Vein endothelial cell (primary cell): ENCODE results near the gene GPBP1L1. TPM values are rescaled to one million over a fixed set of nuclear protein-coding genes. Genes with fewer than 3 reads are reported as not detected.

Experiments used
- small RNA-seq: library from RNA; depleted of rRNA; stranded (forward); fragments of <200 nt; gene quantifications from one replicate; pipeline ENCODE3, GENCODE V24; 2012
- total RNA-seq: library from RNA; depleted of rRNA; stranded (reverse); fragments of >200 nt; gene quantifications from 2 replicates; pipeline ENCODE4 v1.2.3, GENCODE V29; 2012

The GPBP1L1 gene, protein sequence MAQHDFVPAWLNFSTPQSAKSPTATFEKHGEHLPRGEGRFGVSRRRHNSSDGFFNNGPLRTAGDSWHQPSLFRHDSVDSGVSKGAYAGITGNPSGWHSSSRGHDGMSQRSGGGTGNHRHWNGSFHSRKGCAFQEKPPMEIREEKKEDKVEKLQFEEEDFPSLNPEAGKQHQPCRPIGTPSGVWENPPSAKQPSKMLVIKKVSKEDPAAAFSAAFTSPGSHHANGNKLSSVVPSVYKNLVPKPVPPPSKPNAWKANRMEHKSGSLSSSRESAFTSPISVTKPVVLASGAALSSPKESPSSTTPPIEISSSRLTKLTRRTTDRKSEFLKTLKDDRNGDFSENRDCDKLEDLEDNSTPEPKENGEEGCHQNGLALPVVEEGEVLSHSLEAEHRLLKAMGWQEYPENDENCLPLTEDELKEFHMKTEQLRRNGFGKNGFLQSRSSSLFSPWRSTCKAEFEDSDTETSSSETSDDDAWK
- 111 and 128 TPM in 2 replicates for total RNA-seq

GRCh38 chr1:45686288-45687013, at the start of gene GPBP1L1:
Gene GPBP1L1, minus strand, starts transcription at chr1:45686533. Its CDS starts 27,446 bp downstream, at chr1:45659087.

GRCh38 chr1:45687754-45688740, 1.7 kb upstream of the GPBP1L1 start, which contains the start of gene TMEM69:
Gene TMEM69, plus strand, starts transcription at chr1:45688181. Its CDS starts 2,888 bp downstream, at chr1:45691069.

DNA sequence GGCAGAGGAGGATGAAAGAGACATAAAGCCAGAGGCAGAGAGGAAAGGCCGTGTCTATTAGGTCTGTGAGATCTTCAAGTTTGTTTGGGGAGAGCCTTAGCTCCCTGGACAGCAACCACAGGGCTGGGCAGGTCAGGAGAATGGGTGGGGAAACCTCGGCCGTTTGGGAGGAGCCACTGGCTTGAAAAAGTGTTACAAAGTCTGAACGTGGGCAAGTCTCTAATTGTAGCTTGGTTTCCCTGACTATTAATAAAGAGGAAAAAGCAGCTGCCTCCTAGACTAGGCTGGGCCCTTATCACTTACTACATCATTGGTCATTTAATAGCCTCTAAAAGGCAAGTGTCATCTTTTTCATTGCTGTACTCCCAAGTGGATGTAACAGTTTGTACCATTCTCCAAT, 62.4 kb downstream of the GPBP1L1 start, which contains the start of gene CCDC17:
CCDC17 (minus strand) TSS at position 83 of the 400 bp plus-strand sequence. CDS start 145 bp downstream, outside the sequence.

GRCh38 chr1:45583666-45584350, 102.5 kb downstream of the GPBP1L1 start, which contains the start of gene NASP:
Gene NASP, plus strand, starts transcription at chr1:45584041. Its CDS starts 106 bp downstream, at chr1:45584147.

Small RNA genes lying within 50 kb of the gene (small RNA-seq; reads per million reads assigned to genes)
- gene AL355480.1 = not detected
- not detected for gene AL355480.2
- gene AL355480.3 = not detected
- gene AL355480.4 = not detected

Other genes starting within 250 kb of the GPBP1L1 start
- 2.2 and 2.3 TPM in 2 replicates for gene TESK2, start 195.4 kb downstream of the GPBP1L1 start, total RNA-seq
- 1.1 and 1.3 TPM in 2 replicates for gene CCDC163, start 186.5 kb downstream of the GPBP1L1 start, total RNA-seq
- 2.7 and 3.3 TPM in 2 replicates for gene MMACHC, start 186.2 kb downstream of the GPBP1L1 start, total RNA-seq
- 398 and 548 TPM in 2 replicates for gene PRDX1, start 164.6 kb downstream of the GPBP1L1 start, total RNA-seq
- 134 and 135 TPM in 2 replicates for gene AKR1A1, start 135.7 kb downstream of the GPBP1L1 start, total RNA-seq
- gene NASP, start 102.5 kb downstream of the GPBP1L1 start, total RNA-seq = 53.9 and 59.7 TPM in 2 replicates
- gene CCDC17, start 62.5 kb downstream of the GPBP1L1 start, total RNA-seq = 2.0 and 2.2 TPM in 2 replicates
- 23.7 and 28.7 TPM in 2 replicates for gene TMEM69, start 1.6 kb upstream of the GPBP1L1 start, total RNA-seq
- 4.9 and 5.2 TPM in 2 replicates for gene IPP, start 64.1 kb upstream of the GPBP1L1 start, total RNA-seq
- 26.8 and 27.4 TPM in 2 replicates for gene MAST2, start 117.1 kb upstream of the GPBP1L1 start, total RNA-seq